LoVo (cell line): ENCODE data around the gene LPAR1.
A peak's percentile ranks its signal among the peaks of the same experiment; 100 is the strongest.
"Not testable (repeated sequence)": the region's sequence is repeated elsewhere in the genome, so short reads cannot be mapped to it uniquely, and the experiment has no call there.

Experiments
- DNase-seq: peaks from one replicate; pipeline ENCODE4 v3.0.0-alpha.2; 2016; ENCODE audit warnings: low spot score

The LPAR1 gene

GRCh38 chr9:110874963-110875674, 163.2 kb downstream of the LPAR1 start:
- no peak for DNase-seq

GRCh38 chr9:110872920-110873319, 165.3 kb downstream of the LPAR1 start:
- no peak for DNase-seq

GRCh38 chr9:110871736-110872135, 166.5 kb downstream of the LPAR1 start:
- DNase-seq: no peak

- DNase-seq: no peak
These were observed 168.3 kb downstream of the LPAR1 start for GRCh38 chr9:110869931-110870330.

GRCh38 chr9:110864011-110864410, 174.3 kb downstream of the LPAR1 start:
- no peak for DNase-seq

- not testable (repeated sequence) for DNase-seq
These were observed 176.7 kb downstream of the LPAR1 start for GRCh38 chr9:110861370-110862110.

GRCh38 chr9:110856772-110857171, 181.5 kb downstream of the LPAR1 start:
- no peak for DNase-seq

GRCh38 chr9:110850401-110851135, 187.7 kb downstream of the LPAR1 start:
- DNase-seq: no peak

- DNase-seq: no peak
These were observed 190.6 kb downstream of the LPAR1 start for GRCh38 chr9:110847671-110848070.

GRCh38 chr9:110846215-110846614, 192.1 kb downstream of the LPAR1 start:
- no peak for DNase-seq

- no peak for DNase-seq
These were observed 194.1 kb downstream of the LPAR1 start for GRCh38 chr9:110844121-110844520.

GRCh38 chr9:110842986-110843385, 195.3 kb downstream of the LPAR1 start:
- no peak for DNase-seq

GRCh38 chr9:110842169-110842568, 196.1 kb downstream of the LPAR1 start:
- DNase-seq: no peak

GRCh38 chr9:110837401-110838005, 200.8 kb downstream of the LPAR1 start:
- DNase-seq: no peak

- no peak for DNase-seq
These were observed 202.4 kb downstream of the LPAR1 start for GRCh38 chr9:110835859-110836271.

- peak; percentile 10 for DNase-seq
These were observed 202.9 kb downstream of the LPAR1 start for GRCh38 chr9:110835404-110835803.

GRCh38 chr9:110832926-110833325, 205.3 kb downstream of the LPAR1 start:
- no peak for DNase-seq

- DNase-seq: no peak
These were observed 207.8 kb downstream of the LPAR1 start for GRCh38 chr9:110830495-110830894.

- no peak for DNase-seq
These were observed 210.0 kb downstream of the LPAR1 start for GRCh38 chr9:110828264-110828663.

- not testable (repeated sequence) for DNase-seq
These were observed 211.9 kb downstream of the LPAR1 start for GRCh38 chr9:110826400-110826799.

GRCh38 chr9:110825950-110826349, 212.3 kb downstream of the LPAR1 start:
- no peak for DNase-seq

GRCh38 chr9:110825129-110825528, 213.1 kb downstream of the LPAR1 start:
- not testable (repeated sequence) for DNase-seq
